Psoas muscle (tissue), 8 donors: ENCODE results near the gene EDIL3. TPM values are rescaled to one million over a fixed set of nuclear protein-coding genes. Genes with fewer than 3 reads are reported as not detected.

ENCODE experiments used
- ATAC-seq, 4 donors: fragments of 200-7000 bp; cut with Tn5 transposase; one replicate each; pipeline ENCODE4 v1.9.1; 2020; ENCODE audit warnings: moderate library complexity in 3 of 4, mild to moderate bottlenecking in 2 of 4
- DNase-seq, 2 donors: peaks; one replicate each; pipeline ENCODE4 v3.0.0-alpha.2; 2020
- H3K27ac ChIP-seq: fragments of 200-600 bp; one replicate; pipeline ENCODE4 v1.8.0; 2022
- H3K27me3 ChIP-seq, 3 donors: fragments of 200-600 bp in 1 of 3; one replicate each; pipeline versions ENCODE4 v1.6.1 to v1.8.0; 2013 to 2022; ENCODE audit warnings: low read length in 2 of 3, mild to moderate bottlenecking in 2 of 3, moderate library complexity in 1 of 3; ENCODE audit not compliant: insufficient read depth in 3 of 3
- H3K36me3 ChIP-seq, 2 donors: fragments of 200-600 bp in 1 of 2; one replicate each; pipeline versions ENCODE4 v1.6.1 to v1.8.0; 2013 to 2022; ENCODE audit warnings: low read depth in 1 of 2, mild to moderate bottlenecking in 1 of 2, moderate library complexity in 1 of 2; ENCODE audit not compliant: insufficient read depth in 1 of 2
- H3K4me1 ChIP-seq: fragments of 200-600 bp; one replicate; pipeline ENCODE4 v1.8.0; 2022
- H3K4me3 ChIP-seq: fragments of 200-600 bp; one replicate; pipeline ENCODE4 v1.8.0; 2022; ENCODE audit warnings: mild to moderate bottlenecking
- H3K9me3 ChIP-seq: fragments of 200-600 bp; one replicate; pipeline ENCODE4 v1.8.0; 2022
- CTCF ChIP-seq: fragments of 200-600 bp; IDR thresholded peaks from one replicate; pipeline ENCODE4 v1.8.0; 2022; ENCODE audit warnings: antibody characterized with exemption
- WGBS, 3 donors: extraction: QIAGEN DNeasy Blood & Tissue Kit; methylation state at CpG; one replicate each; pipeline versions ENCODE4 v1.1.6 to v1.1.7; 2013; 5-methylcytosine and 5-hydroxymethylcytosine counted together
- intact Hi-C, 2 donors: fragments of 100-400 bp; cut with DNase I; formaldehyde crosslinking; loops; one replicate each; pipeline versions ENCODE4 v1.11.0 to v1.14.2; 2022
- polyA plus RNA-seq, 3 donors: library from polyadenylated mRNA; stranded (reverse); fragments of 200-250 nt; gene quantifications; one replicate each; pipeline ENCODE4 v1.2.3, GENCODE V29; 2013
- total RNA-seq, 4 donors: library from RNA; stranded (reverse); fragmentation: NEBNext Ultra II Directional in 2 of 4; extraction: Animal tissue kit (Norgen Biotek cat#: 25700) in 2 of 4; gene quantifications; one replicate each; pipeline versions ENCODE4 v1.2.1 to v1.2.4, GENCODE V29; 2021 to 2023
- donor health status: healthy with polysubstance abuse.
- donor health status: DM: no; HTN: no; CAD: no; lungs with moderate emphysema.
- donor health status: Bipolar disorder and iron deficiency.
- donor health status: healthy.
- donor health status: DM: yes; HTN: yes; CAD: no.
- donor health status: DM: no; HTN: no; CAD: no.
- donor health status: DM: no; HTN: no; CAD: no.
- donor health status: DM: yes; HTN: yes; CAD: no.

The EDIL3 gene
- total and polyA plus RNA-seq, 7 donors = 0.11 to 0.91 (median 0.34) TPM

DNA sequence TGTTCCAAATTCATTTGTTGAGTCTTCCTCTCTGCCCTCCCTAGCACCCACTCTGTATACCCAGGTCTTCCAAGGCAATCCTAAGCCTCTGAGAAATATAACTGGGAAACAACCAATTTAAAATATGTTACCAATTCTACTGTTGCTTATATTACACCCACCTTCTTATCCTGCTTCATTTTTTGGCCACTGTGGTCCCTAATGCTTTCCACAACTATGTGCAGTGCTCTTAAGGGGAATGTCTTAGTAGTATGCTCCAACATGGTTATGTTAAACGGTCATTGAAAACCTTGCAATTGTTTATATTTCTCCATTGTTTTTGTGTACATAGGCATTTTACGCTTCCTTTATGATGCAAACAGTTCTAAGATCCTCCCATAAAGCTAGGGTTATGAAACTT lies 390.9 kb downstream of the EDIL3 start:
- no peak for DNase-seq
- no peak for ATAC-seq
- Histone ChIP-seq H3K4me3 (no peak overlapping the region), H3K4me1 (no peaks in the 10 kb centered on the region), H3K27me3 (no peaks in the 10 kb centered on the region), H3K9me3 (no peaks in the 10 kb centered on the region), H3K36me3 (no peaks in the 10 kb centered on the region), H3K27ac (no peak overlapping the region)
- 75 to 85% (median 82%) methylated on average over 2 of the region's 2 CpGs for WGBS, 3 donors
- intact Hi-C loops = no loop called here
- no peak for TF ChIP-seq CTCF

- no peak for TF ChIP-seq CTCF
- ATAC-seq = no peak
- H3K4me1 ChIP-seq = no peaks in the 10 kb centered on the region
- no peaks in the 10 kb centered on the region for H3K9me3 ChIP-seq
- intact Hi-C loops = no loop called here
- no peaks in the 10 kb centered on the region for H3K27me3 ChIP-seq
- WGBS, 3 donors = 92 to 95% (median 95%) methylated on average over 9 of the region's 9 CpGs
- H3K27ac ChIP-seq = no peak overlapping the region
- no peak overlapping the region for H3K4me3 ChIP-seq
- no peak for DNase-seq
- no peaks in the 10 kb centered on the region for H3K36me3 ChIP-seq
These were observed 393.0 kb downstream of the EDIL3 start for GRCh38 chr5:83991566-83992224.

GRCh38 chr5:83988293-83988685 lies 396.4 kb downstream of the EDIL3 start:
- DNase-seq (no peak), ATAC-seq (no peak)
- intact Hi-C loops = no loop called here
- Histone ChIP-seq H3K4me1 (no peaks in the 10 kb centered on the region), H3K27ac (no peak overlapping the region), H3K4me3 (no peak overlapping the region), H3K27me3 (no peaks in the 10 kb centered on the region), H3K36me3 (no peaks in the 10 kb centered on the region), H3K9me3 (no peaks in the 10 kb centered on the region)
- no peak for TF ChIP-seq CTCF

- no peaks in the 10 kb centered on the region for H3K36me3 ChIP-seq
- H3K9me3 ChIP-seq = no peaks in the 10 kb centered on the region
- no peaks in the 10 kb centered on the region for H3K4me1 ChIP-seq
- ATAC-seq = no peak
- H3K27me3 ChIP-seq = no peaks in the 10 kb centered on the region
- TF ChIP-seq CTCF = no peak
- intact Hi-C loops = no loop called here
- H3K27ac ChIP-seq = no peak overlapping the region
- no peak for DNase-seq
- no peak overlapping the region for H3K4me3 ChIP-seq
- 51 to 59% (median 57%) methylated on average over 4 of the region's 4 CpGs for WGBS, 3 donors
These were observed 397.0 kb downstream of the EDIL3 start for GRCh38 chr5:83987513-83988292.
